Activated CD8-positive, alpha-beta memory T cell treated with anti-CD3 and anti-CD28 coated beads for 36 hours (primary cell): ENCODE measurements around the gene SLC25A43. TPM values are rescaled to one million over a fixed set of nuclear protein-coding genes. Genes with fewer than 3 reads are reported as not detected.
"Not testable (repeated sequence)": the region's sequence is repeated elsewhere in the genome, so short reads cannot be mapped to it uniquely, and the experiment has no call there.

Experiments
- CTCF ChIA-PET: fragments of 350-600 bp; sonication (Branson Sonifier 250); formaldehyde crosslinking; loops from one replicate; lab custom pipeline; 2021; ENCODE audit warnings: antibody characterized with exemption; lab: Charles Lee
- POLR2A ChIA-PET: fragments of 350-600 bp; sonication (Branson Sonifier 250); formaldehyde crosslinking; loops from one replicate; lab custom pipeline; 2021; ENCODE audit warnings: antibody characterized with exemption; lab: Charles Lee
- total RNA-seq, 2 experiments: library from RNA; stranded (reverse); gene quantifications; one replicate each; pipeline ENCODE4 v1.2.3, GENCODE V29; 2021

Gene SLC25A43
- 10 to 100 TPM; 10.2 to 10.6 TPM for total RNA-seq

DNA sequence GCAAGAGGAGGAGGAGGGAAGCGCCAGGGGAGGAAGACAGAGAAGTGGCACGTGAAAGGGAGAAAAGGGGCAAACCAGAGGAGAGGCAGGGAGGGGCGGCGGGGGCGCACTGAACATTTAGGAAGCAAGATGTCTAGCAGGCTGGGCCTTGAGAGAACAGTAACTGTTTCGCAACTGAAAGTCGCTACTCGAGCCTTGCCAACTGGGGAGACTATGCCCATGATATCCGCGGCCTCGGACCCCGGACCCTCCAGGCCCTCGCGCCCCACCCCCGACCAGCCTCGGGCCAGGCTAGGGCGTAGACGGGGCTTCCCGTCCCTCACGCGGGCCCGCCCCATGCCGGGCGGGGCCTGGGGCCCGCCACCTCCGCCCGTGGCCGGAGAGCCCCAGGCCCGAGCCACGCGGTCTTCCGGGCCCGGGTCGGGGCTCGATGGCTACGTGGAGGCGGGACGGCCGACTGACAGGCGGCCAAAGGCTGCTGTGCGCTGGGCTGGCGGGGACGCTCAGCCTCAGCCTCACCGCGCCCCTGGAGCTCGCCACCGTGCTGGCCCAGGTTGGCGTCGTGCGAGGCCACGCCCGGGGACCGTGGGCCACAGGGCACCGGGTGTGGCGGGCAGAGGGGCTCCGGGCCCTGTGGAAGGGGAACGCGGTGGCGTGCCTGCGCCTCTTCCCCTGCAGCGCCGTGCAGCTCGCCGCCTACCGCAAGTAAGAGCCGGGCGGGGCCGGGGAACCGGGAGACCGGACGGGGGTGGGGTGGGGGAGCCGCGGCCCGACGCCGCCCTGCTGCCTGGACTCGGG is at the start of gene SLC25A43:
Gene SLC25A43, plus strand, starts transcription at position 363 of the 798 bp plus-strand sequence. Its CDS starts 68 bp downstream, at position 431.
- CTCF ChIA-PET: interaction anchor here (0.6 kb wide), 1 partner anchor 92 kb away, joined by 3 read pairs; no protein-coding TSS in a partner anchor
- POLR2A ChIA-PET: interaction anchor here (0.6 to 0.9 kb wide), 2 partner anchors 69 to 870 kb away, joined by 3 to 4 read pairs; partner anchors contain the start of gene SLC25A5

DNA sequence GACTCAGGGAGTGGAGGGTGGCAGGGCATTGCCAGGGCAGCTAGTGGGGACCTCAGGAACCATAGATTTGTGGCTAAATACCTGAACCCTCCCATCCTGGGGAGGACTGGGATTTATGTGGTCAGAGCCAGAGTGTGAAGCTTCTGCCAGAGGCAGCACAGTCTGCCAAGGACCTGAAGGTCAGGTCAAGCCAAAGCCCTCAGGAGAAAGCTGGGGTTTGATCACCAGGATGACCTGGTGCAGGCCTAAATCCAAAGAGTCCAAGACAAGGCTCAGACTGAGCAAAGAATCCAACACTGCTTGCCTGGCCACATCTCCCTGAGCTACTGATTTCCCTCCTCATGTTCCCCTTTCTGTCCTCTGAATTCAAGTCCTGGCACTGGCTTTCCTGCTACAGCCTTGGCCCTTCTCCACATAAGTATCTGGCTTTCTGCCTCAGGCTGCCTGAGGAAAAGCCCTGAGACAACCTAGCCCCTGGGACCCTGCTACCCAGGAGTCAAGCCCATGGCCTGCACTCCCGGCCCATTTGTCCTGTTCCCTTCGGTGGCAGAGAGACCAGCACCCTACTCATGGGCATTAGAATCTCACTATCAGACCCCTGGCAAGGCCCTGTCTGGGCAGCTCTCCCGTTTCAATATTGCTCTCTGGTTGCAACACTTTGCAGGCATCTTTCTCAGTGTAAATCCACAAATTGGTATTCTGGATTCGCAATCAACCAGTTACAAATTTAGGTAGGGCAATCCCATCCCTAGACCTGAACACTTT is 39.3 kb upstream of the SLC25A43 start:
- CTCF ChIA-PET: no interaction called here
- POLR2A ChIA-PET: no interaction called here

GRCh38 chrX:119361451-119361850 is 37.7 kb upstream of the SLC25A43 start:
- CTCF ChIA-PET, POLR2A ChIA-PET: not testable (repeated sequence)

- CTCF ChIA-PET, POLR2A ChIA-PET: not testable (repeated sequence)
Measured at GRCh38 chrX:119362074-119362473, 37.1 kb upstream of the SLC25A43 start.

DNA sequence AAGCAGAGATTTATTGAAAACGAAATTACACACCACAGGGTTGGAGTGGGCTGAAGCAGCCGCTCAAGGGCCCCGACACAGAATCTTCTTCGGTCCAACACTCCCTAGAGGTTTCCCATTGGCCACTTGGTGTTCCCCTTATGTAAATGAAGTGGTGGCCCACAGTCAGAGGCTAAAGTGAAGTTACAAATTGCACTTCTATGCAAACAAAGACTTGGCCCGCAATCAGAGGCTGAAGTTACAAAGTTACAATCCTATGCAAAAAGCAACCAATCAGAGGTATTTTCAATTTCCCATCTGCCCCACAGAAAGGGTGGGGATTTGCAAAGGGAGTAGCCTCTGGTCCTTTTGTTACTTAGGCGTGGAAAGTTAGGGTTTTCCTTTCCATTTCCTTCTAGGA is 35.7 kb upstream of the SLC25A43 start:
- POLR2A ChIA-PET: no interaction called here

GRCh38 chrX:119371861-119372260 is 27.3 kb upstream of the SLC25A43 start:
- POLR2A ChIA-PET: not testable (repeated sequence)
- CTCF ChIA-PET: interaction anchor here (0.6 kb wide), 1 partner anchor 72 kb away, joined by 3 read pairs; no protein-coding TSS in a partner anchor

More for the DNA sequence above, 35.7 kb upstream of the SLC25A43 start:
- CTCF ChIA-PET: no interaction called here

DNA sequence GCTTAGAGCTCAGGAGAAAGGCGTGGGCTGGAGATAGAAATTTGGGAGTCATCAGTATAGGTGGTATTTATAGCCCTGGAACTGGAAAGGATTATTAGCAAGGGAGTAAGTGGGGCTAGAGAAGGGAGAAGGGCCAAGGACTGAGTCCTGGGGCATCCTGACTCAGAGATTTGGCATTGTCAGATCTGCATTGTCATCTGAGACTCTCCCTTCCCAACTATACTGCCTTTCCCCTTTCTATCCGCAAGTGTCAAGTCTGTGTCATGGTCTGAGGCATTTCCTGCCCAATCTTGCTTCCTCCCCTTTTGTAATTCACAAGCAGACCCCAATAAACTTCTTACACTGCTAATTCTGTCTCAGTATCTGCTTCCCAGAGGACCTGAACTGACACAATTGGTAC is 24.4 kb upstream of the SLC25A43 start:
- ChIA-PET CTCF (no interaction called here), POLR2A (no interaction called here)

DNA sequence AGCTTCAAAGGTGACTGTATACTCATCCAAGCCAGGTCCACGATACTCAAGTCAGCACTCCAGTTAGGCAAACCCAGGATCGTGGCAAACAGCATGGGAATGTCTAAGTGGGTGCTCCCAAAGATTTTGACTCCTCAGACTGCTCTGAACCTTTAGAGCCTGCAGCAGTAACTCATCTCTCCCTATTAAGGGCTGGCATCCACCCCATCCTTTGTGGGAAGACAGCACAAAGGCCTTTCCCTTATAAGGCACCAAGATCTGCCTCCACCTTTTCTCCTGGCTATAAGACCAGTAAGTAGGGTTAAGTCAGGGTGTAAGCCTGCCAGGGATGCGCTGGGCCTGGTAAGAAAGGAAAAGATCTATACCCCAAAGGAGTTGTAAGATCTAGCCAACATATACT is 23.6 kb upstream of the SLC25A43 start:
- CTCF ChIA-PET: no interaction called here
- POLR2A ChIA-PET: no interaction called here

DNA sequence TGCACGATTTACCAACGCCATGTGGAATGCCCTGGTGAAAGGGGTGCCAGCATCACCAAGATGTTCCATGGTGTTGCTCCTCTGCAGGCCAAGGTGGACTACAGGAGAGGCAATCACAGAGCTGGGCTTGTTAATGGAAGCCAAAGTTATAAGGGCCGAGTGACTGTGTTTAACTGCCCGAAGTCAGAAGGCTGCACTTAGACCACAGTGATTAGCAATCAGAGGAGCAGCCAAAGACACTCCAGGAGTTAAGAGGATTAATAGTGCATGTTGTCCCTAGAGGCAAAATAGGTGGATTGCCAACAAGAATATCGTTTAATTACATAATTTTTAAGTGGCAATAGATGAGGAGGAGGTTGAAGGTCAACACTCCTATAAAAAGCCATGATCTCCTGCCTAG is 22.8 kb upstream of the SLC25A43 start:
- ChIA-PET CTCF (no interaction called here), POLR2A (no interaction called here)

DNA sequence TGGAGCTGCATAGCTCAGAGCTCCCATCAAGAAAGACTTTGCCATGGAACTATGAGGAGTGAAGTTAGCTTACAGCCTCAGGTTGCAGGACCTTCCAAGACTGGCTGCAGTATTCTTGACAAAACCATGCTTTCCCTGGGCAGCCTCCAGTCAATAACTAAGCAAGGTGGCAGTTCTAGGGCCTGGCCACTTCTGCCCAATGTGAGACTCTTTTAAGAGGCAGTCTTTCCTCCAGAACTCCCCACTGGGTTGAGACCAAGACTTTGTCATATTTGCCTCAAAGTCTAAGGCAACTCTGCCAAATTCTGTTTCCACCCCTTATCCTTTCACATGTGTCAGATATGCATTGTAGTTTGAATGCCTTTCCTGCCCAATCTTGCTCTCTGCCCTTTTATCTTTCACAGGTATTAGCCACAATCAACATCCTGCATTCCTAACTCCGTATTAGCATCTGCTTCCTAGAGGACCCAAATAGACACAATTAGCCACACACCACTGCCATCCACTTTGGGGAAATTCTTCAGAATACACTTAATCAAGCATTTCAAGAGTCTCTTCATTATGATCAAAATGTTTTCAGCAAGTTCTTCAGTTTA is 17.7 kb upstream of the SLC25A43 start:
- POLR2A ChIA-PET: no interaction called here
- CTCF ChIA-PET: interaction anchor here (0.6 kb wide), 1 partner anchor 1462 kb away, joined by 7 read pairs; no protein-coding TSS in a partner anchor

DNA sequence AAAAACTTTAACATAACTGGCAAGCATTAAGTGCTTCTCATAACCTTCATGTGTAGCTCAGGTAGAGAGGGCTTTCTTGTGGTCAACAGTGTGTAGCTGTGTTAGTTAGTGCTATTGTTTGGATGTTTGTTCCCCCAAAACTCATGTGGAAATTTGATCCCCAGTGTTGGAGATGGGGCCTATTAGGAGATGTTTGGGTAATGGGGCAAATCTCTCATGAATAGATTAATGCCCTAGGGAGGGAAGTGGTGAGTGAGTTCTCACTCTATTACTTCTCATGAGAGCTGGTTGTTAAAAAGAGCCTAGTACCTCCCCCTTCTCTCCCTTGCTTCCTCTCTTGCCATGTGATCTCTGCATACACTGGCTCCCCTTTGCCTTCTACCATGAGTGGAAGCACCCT is 16.5 kb upstream of the SLC25A43 start:
- ChIA-PET POLR2A (interaction anchor here (0.6 kb wide), 2 partner anchors 147 to 363 kb away, joined by 3 to 4 read pairs; partner anchors contain the start of gene PGRMC1), CTCF (no interaction called here)

DNA sequence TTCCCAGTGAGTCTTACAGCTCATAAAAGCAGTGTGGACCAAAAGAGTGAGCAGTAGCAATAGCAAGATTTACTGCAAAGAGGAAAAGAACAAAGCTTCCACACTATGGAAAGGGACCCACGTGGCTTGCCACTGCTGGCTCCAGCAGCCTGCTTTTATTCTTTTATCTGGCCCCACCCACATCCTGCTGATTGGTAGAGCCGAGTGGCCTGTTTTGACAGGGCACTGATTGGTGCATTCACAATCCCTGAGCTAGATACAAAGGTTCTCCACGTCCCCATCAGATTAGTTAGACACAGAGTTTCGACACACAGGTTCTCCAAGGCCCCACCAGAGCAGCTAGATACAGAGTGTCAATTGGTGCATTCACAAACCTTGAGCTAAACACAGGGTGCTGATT is 12.5 kb upstream of the SLC25A43 start:
- CTCF ChIA-PET, POLR2A ChIA-PET: not testable (repeated sequence)

- POLR2A ChIA-PET, CTCF ChIA-PET: not testable (repeated sequence)
Measured at GRCh38 chrX:119387426-119387825, 11.7 kb upstream of the SLC25A43 start.

DNA sequence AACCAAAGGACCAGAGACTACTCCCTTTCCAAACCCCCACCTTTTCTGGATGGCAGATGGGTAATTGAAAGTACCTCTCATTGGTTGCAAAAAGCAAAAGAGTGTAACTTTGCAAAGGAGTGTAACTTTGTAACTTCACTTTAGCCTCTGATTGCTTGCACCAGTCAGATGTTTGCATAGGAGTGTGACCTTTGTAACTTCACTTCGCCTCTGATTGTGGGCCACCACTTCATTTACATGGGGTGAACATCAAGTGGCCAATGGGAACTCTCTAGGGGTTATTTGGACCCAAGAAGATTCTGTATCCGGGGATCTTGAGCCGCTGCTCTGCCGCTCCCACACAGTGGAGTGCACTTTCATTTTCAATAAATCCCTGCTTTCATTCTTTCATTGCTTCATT is 9.9 kb upstream of the SLC25A43 start:
- ChIA-PET CTCF (no interaction called here), POLR2A (no interaction called here)

DNA sequence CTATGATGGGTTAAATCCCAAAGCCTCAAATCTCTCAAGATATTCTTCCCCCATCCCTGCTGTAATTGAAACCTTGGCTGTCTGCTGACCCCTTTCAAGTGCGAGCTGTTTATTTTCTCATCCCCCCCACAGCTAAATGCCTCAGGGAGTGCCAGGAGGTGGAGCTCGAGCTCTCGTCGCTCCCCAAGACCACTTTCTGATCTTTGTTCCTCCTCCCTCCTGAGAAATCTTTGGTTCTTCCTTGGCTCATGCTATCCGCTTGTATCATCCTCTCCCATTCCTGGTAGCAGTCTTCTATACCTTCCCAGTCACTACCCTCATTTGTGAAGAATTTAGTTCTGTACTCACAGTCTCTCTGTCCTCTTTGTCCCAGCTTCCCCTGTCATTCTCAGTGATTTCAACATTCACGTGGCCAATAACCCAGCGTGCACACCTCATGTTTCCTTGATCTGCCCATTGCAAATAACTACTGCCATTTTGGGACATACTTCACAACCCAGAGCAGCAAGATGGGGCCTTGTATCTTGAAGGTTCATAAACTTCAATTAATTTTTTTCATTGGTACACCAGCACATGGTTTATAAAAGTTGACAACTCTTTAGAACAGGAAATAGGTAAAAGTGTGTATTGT is 9.2 kb upstream of the SLC25A43 start:
- POLR2A ChIA-PET: no interaction called here
- CTCF ChIA-PET: no interaction called here

GRCh38 chrX:119391279-119391678 is 7.9 kb upstream of the SLC25A43 start:
- CTCF ChIA-PET: no interaction called here
- POLR2A ChIA-PET: no interaction called here

DNA sequence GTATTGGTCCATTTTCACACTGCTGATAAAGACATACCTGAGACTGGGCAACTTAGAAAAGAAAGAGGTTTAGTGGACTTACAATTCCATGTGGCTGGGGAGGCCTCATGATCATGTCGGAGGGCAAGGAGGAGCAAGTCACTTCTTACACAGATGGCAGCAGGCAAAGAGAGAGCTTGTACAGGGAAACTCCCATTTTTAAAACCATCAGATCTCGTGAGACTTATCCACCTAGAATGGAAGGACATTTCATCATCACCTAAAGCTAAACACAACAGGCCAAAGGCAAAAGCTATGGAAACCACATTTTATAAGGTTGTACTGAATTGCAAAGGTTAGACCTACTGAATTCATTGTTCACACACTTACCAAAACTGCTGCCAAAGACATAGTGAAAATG is 6.0 kb upstream of the SLC25A43 start:
- ChIA-PET POLR2A (no interaction called here), CTCF (no interaction called here)

DNA sequence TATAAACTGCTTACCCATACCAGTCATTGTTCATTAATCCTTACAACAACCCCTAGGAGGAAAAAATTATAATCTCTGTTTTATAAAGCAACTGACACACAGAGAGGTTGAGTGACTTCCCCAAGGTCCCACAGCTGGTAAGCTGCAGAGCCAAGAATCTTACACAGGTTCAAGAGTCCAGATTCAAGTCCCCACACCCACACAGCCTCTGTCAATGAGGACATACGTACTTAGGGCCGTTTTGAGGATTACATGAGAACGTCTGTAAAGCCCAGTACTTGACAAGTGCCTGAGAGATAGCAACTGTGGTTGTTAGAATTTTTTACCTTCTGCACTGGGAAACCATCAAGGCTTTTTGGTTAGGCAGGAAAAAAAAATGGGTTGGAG is 556 bp upstream of the SLC25A43 start:
- ChIA-PET CTCF (interaction anchor here (0.9 kb wide), 1 partner anchor 84 kb away, joined by 3 read pairs; no protein-coding TSS in a partner anchor), POLR2A (no interaction called here)

GRCh38 chrX:119399772-119400101 is 601 bp downstream of the SLC25A43 start:
- ChIA-PET CTCF (interaction anchor here (0.6 kb wide), 1 partner anchor 91 kb away, joined by 3 read pairs; no protein-coding TSS in a partner anchor), POLR2A (interaction anchor here (0.6 to 0.9 kb wide), 2 partner anchors 68 to 869 kb away, joined by 3 to 4 read pairs; partner anchors contain the start of gene SLC25A5)
